PC-3 (cell line): Measurements from ENCODE around the gene TTLL1. TPM values are rescaled to one million over a fixed set of nuclear protein-coding genes. Genes with fewer than 3 reads are reported as not detected.

ENCODE experiments used
- ATAC-seq: fragments of 200-7000 bp; cut with Tn5 transposase; 2 replicates; pipeline ENCODE4 v1.9.1; 2020; ENCODE audit warnings: mild to moderate bottlenecking, moderate library complexity
- BruUV-seq: library from RNA; stranded (reverse); fragments of 400-500 nt; replicated peaks from 2 replicates; lab custom pipeline; 2021; lab: Mats Ljungman, UMichigan
- CTCF ChIA-PET: fragments of 300-600 bp; sonication (Branson Sonifier 250); formaldehyde crosslinking; loops from one replicate; lab custom pipeline; 2022; ENCODE audit warnings: antibody characterized with exemption; lab: Charles Lee
- POLR2A ChIA-PET: fragments of 300-600 bp; sonication (Branson Sonifier 250); formaldehyde crosslinking; loops from one replicate; lab custom pipeline; 2022; ENCODE audit warnings: antibody characterized with exemption; ENCODE audit not compliant: unreplicated experiment; lab: Charles Lee
- DNase-seq: peaks from one replicate; pipeline ENCODE4 v3.0.0-alpha.2; 2015
- H2AFZ ChIP-seq: fragments of 300-600 bp; sonication (generic); 2 replicates; pipeline ENCODE4 v1.6.0; 2016; ENCODE audit warnings: antibody characterized with exemption, low read length
- H3F3A ChIP-seq: fragments of 300-600 bp; sonication (generic); one replicate; pipeline ENCODE4 v1.6.0; 2017; ENCODE audit warnings: antibody characterized with exemption, low read length, control low read depth, mild to moderate bottlenecking; ENCODE audit not compliant: unreplicated experiment
- H3K27ac ChIP-seq: fragments of 300-600 bp; sonication (generic); 2 replicates; pipeline ENCODE4 v1.5.1; 2016; ENCODE audit warnings: mild to moderate bottlenecking, low read length
- H3K27me3 ChIP-seq: fragments of 300-600 bp; sonication (generic); 2 replicates; pipeline ENCODE4 v1.6.1; 2016; ENCODE audit warnings: low read length, mixed read lengths
- H3K36me3 ChIP-seq: fragments of 300-600 bp; sonication (generic); 2 replicates; pipeline ENCODE4 v1.6.1; 2016; ENCODE audit warnings: low read depth, mixed run types, low read length, mixed read lengths
- H3K4me1 ChIP-seq: fragments of 300-600 bp; sonication (generic); 2 replicates; pipeline ENCODE4 v1.5.1; 2016; ENCODE audit warnings: low read length; ENCODE audit not compliant: insufficient read depth
- H3K4me2 ChIP-seq: fragments of 300-600 bp; sonication (generic); 2 replicates; pipeline ENCODE4 v1.6.0; 2016; ENCODE audit warnings: low read length
- H3K4me3 ChIP-seq: fragments of 300-600 bp; sonication (generic); 2 replicates; pipeline ENCODE4 v1.5.1; 2016; ENCODE audit warnings: mild to moderate bottlenecking, low read length, mixed read lengths
- H3K79me2 ChIP-seq: fragments of 300-600 bp; sonication (generic); 2 replicates; pipeline ENCODE4 v1.6.1; 2017; ENCODE audit warnings: low read length, mixed read lengths
- H3K9ac ChIP-seq: fragments of 300-600 bp; sonication (generic); 2 replicates; pipeline ENCODE4 v1.6.0; 2016; ENCODE audit warnings: mild to moderate bottlenecking, low read length
- H3K9me2 ChIP-seq: fragments of 300-600 bp; sonication (generic); replicated peaks from 2 replicates; pipeline ENCODE4 v1.6.1; 2016; ENCODE audit warnings: mixed run types, low read length, mixed read lengths
- H3K9me3 ChIP-seq: fragments of 300-600 bp; sonication (generic); 2 replicates; pipeline ENCODE4 v1.6.1; 2016; ENCODE audit warnings: low read length, mixed read lengths
- H4K20me1 ChIP-seq: fragments of 300-600 bp; sonication (generic); 2 replicates; pipeline ENCODE4 v1.6.1; 2016; ENCODE audit warnings: low read length, mixed read lengths
- CTCF ChIP-seq: fragments of 300-600 bp; sonication (generic); conservative IDR thresholded peaks from 2 replicates; pipeline ENCODE4 v1.5.1; 2017; ENCODE audit warnings: antibody characterized with exemption, low read depth, mild to moderate bottlenecking, low read length
- EZH2 ChIP-seq: fragments of 300-600 bp; sonication (generic); IDR thresholded peaks from one replicate; pipeline ENCODE4 v1.6.1; 2017; ENCODE audit warnings: antibody characterized with exemption, mild to moderate bottlenecking, low read length; ENCODE audit not compliant: unreplicated experiment
- EZH2phosphoT487 ChIP-seq: fragments of 300-600 bp; sonication (generic); IDR thresholded peaks from 2 replicates; pipeline ENCODE4 v1.6.1; 2018; ENCODE audit warnings: mild to moderate bottlenecking, antibody characterized with exemption, low read length, borderline replicate concordance
- intact Hi-C: fragments of 100-400 bp; cut with micrococcal nuclease; formaldehyde crosslinking; loops from 2 replicates; pipeline ENCODE4 v1.9.0; 2023
- total RNA-seq: library from RNA; depleted of rRNA; stranded (reverse); fragments of >200 nt; gene quantifications from 2 replicates; pipeline ENCODE4 v1.2.3, GENCODE V29; 2014

The TTLL1 gene
- total RNA-seq, 1 experiment from 2014 or later: 0.77 TPM

DNA sequence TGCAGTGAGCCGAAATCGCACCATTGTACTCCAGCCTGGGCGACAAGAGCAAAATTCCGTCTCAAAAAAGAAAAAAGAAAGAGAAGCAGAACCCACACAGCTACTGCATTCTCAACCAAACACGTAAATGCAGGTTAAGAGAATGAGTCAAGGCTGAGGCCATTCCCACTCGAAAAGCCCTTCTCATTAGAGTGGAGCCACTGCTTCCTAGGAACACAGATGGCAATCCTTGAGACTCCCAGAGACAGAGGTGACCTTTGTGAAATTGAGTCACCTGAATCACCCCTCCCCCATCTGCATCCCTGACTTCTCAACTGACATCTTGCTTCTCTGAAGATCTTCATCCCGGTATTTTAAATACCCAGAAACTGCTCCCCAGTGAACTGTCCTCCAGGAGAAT is 82.4 kb downstream of the TTLL1 start:
- peaks cover 96% of the 10 kb centered on the region for H3K79me2 ChIP-seq
- no peak overlapping the region for H3K4me3 ChIP-seq
- TF ChIP-seq EZH2phosphoT487 (no peak), CTCF (no peak), EZH2 (no peak)
- no peak overlapping the region for H3K9ac ChIP-seq
- H3K36me3 ChIP-seq: no peaks in the 10 kb centered on the region
- no peak for DNase-seq
- H3K9me2 ChIP-seq: no peaks in the 10 kb centered on the region
- H3K4me2 ChIP-seq: no peak overlapping the region
- no peaks in the 10 kb centered on the region for H3K27me3 ChIP-seq
- BruUV-seq: no TSS peak
- intact Hi-C loops: no loop called here
- ChIA-PET CTCF (no interaction called here), POLR2A (no interaction called here)
- no peaks in the 10 kb centered on the region for H3F3A ChIP-seq
- H3K27ac ChIP-seq: no peak overlapping the region
- no peaks in the 10 kb centered on the region for H3K9me3 ChIP-seq
- H2AFZ ChIP-seq: no peak overlapping the region
- no peak for ATAC-seq
- peaks cover 39% of the 10 kb centered on the region for H3K4me1 ChIP-seq
- H4K20me1 ChIP-seq: peaks cover 31% of the 10 kb centered on the region

- H3K27me3 ChIP-seq: no peaks in the 10 kb centered on the region
- CTCF ChIA-PET: no interaction called here
- TF ChIP-seq EZH2phosphoT487: no peak
- no peak for TF ChIP-seq EZH2
- no peak for TF ChIP-seq CTCF
- peaks cover 96% of the 10 kb centered on the region for H3K79me2 ChIP-seq
- POLR2A ChIA-PET: no interaction called here
- H3K4me2 ChIP-seq: no peak overlapping the region
- peaks cover 46% of the 10 kb centered on the region for H3K4me1 ChIP-seq
- no peaks in the 10 kb centered on the region for H3F3A ChIP-seq
- H3K36me3 ChIP-seq: no peaks in the 10 kb centered on the region
- intact Hi-C loops: no loop called here
- peaks cover 34% of the 10 kb centered on the region for H4K20me1 ChIP-seq
- no TSS peak for BruUV-seq
- H3K27ac ChIP-seq: no peak overlapping the region
- H3K9ac ChIP-seq: no peak overlapping the region
- H3K9me3 ChIP-seq: no peaks in the 10 kb centered on the region
- no peaks in the 10 kb centered on the region for H3K9me2 ChIP-seq
- no peak overlapping the region for H3K4me3 ChIP-seq
- ATAC-seq (no peak), DNase-seq (no peak)
- H2AFZ ChIP-seq: no peak overlapping the region
Measured at GRCh38 chr22:43006016-43006505, 83.1 kb downstream of the TTLL1 start.

GRCh38 chr22:43005106-43005505 is 84.1 kb downstream of the TTLL1 start:
- H4K20me1 ChIP-seq: peaks cover 33% of the 10 kb centered on the region
- intact Hi-C loops: no loop called here
- peaks cover 55% of the 10 kb centered on the region for H3K4me1 ChIP-seq
- H3K4me3 ChIP-seq: no peak overlapping the region
- no TSS peak for BruUV-seq
- no peak overlapping the region for H3K9ac ChIP-seq
- H3F3A ChIP-seq: no peaks in the 10 kb centered on the region
- no peaks in the 10 kb centered on the region for H3K27me3 ChIP-seq
- H3K9me3 ChIP-seq: no peaks in the 10 kb centered on the region
- no peaks in the 10 kb centered on the region for H3K36me3 ChIP-seq
- no peak for DNase-seq
- CTCF ChIA-PET: no interaction called here
- POLR2A ChIA-PET: no interaction called here
- H3K9me2 ChIP-seq: no peaks in the 10 kb centered on the region
- TF ChIP-seq EZH2 (no peak), EZH2phosphoT487 (no peak), CTCF (no peak)
- no peak overlapping the region for H3K27ac ChIP-seq
- H2AFZ ChIP-seq: no peak overlapping the region
- peaks cover 97% of the 10 kb centered on the region for H3K79me2 ChIP-seq
- no peak for ATAC-seq
- H3K4me2 ChIP-seq: no peak overlapping the region
